LNCaP clone FGC (cell line): ENCODE measurements around the gene PCDHGA9.

Source experiments
- DNase-seq: peaks from one replicate; pipeline ENCODE4 v3.0.0-alpha.2; 2011; ENCODE audit warnings: low read depth
- H3K4me3 ChIP-seq: 2 replicates; pipeline ENCODE4 v1.5.1; 2011; ENCODE audit warnings: mild to moderate bottlenecking, low read depth, low read length, control low read depth
- TF ChIP-seq, protein P1 (sequence below): IDR thresholded peaks from 2 replicates; pipeline ENCODE4 v1.5.1; 2012; ENCODE audit warnings: mild to moderate bottlenecking; ENCODE audit not compliant: control insufficient read depth, insufficient read depth; ENCODE audit errors: extremely low read depth

Gene PCDHGA9

DNA sequence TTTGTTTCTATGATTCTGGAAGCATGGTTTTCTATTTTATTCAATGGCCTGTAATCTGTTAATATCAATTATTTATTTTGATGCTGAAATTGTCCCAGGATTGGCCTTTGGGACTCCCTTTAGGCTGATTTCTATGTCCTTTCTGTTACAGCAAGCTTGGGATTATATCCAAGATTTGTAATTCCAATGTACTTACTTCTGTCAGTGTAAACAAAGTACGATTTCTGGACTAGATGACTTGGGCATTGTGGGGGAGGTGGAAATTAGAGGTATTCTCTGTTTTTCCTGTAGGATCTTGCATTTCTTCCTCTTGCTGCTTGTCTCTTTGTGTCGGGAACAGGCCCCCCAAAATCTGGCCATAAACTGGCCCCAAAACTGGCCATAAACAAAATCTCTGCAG lies 31.4 kb downstream of the PCDHGA9 start:
- no peak overlapping the region for H3K4me3 ChIP-seq
- no peak for DNase-seq
- TF ChIP-seq, protein P1, sequence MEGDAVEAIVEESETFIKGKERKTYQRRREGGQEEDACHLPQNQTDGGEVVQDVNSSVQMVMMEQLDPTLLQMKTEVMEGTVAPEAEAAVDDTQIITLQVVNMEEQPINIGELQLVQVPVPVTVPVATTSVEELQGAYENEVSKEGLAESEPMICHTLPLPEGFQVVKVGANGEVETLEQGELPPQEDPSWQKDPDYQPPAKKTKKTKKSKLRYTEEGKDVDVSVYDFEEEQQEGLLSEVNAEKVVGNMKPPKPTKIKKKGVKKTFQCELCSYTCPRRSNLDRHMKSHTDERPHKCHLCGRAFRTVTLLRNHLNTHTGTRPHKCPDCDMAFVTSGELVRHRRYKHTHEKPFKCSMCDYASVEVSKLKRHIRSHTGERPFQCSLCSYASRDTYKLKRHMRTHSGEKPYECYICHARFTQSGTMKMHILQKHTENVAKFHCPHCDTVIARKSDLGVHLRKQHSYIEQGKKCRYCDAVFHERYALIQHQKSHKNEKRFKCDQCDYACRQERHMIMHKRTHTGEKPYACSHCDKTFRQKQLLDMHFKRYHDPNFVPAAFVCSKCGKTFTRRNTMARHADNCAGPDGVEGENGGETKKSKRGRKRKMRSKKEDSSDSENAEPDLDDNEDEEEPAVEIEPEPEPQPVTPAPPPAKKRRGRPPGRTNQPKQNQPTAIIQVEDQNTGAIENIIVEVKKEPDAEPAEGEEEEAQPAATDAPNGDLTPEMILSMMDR: no peak

DNA sequence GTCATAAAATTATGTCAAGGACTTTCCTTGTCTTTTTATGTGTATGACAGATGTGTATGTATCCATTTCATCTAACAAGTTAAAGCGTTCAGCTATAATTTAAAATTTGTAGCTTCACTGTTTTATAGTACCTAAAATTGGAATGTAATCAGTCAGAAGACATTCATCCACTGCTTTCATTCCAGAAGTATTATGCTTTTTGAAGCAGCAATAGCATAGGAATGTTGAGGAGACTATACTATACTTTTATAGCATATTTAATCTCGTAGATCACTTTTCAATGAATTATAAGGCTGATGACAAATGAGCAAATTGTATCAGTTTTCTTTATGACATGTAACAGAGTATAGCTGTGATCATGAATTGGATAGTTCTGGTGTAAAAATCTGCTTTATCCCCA lies 34.6 kb downstream of the PCDHGA9 start:
- TF ChIP-seq, protein P1: no peak
- DNase-seq: no peak
- no peak overlapping the region for H3K4me3 ChIP-seq

DNA sequence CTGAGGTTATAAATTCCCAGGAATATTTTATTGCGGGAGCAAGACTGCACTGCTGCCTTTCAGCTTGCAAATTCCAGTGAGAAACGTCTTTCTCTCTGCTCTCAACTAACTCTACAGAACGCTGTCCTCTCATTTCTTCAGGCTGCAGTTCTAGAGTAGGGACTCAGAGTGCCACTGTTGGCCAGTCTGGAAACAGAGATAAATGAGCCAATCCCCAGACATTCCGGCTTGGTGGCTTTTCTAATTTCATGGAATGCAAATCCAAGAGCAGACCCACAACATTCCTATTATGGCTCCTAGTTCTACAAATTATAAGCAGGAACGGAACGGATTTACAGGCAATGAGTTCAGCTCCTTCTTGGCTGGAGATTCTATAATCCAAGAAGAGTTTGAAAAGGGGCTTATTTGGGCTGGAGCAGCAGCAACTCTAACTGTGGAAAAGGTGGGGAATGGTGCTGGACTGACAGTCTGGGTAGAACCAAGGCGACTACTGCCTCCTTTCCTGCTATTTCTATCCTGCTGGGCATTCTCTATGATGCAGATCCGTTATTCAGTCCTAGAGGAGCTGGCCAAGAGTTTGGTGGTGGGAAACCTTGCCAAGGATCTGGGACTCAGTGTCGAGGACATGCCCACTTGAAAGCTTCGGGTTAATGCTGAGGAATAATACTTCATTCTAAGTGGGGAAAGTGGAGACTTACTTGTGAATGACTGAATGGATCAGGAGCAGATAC lies 37.0 kb downstream of the PCDHGA9 start:
- no peak for DNase-seq
- TF ChIP-seq, protein P1: no peak
- no peak overlapping the region for H3K4me3 ChIP-seq

DNA sequence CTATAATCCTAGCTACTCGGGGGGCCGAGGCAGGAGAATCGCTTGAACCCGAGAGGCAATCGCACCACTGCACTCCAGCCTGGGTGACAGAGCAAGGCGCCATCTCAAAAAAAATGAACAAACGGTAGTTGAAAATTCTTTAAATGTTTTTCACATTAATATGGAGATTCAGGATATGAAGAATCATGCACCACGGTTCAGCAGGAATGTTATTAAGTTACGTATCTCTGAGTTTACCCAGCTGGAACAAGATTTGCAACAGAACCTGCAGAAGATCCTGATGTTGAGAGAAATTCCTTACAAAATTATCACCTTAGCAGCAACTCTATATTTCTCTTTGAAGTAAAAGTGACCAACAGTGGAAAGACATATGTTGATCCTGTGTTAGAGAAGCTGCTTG lies 37.8 kb downstream of the PCDHGA9 start:
- TF ChIP-seq, protein P1: no peak
- no peak for DNase-seq

DNA sequence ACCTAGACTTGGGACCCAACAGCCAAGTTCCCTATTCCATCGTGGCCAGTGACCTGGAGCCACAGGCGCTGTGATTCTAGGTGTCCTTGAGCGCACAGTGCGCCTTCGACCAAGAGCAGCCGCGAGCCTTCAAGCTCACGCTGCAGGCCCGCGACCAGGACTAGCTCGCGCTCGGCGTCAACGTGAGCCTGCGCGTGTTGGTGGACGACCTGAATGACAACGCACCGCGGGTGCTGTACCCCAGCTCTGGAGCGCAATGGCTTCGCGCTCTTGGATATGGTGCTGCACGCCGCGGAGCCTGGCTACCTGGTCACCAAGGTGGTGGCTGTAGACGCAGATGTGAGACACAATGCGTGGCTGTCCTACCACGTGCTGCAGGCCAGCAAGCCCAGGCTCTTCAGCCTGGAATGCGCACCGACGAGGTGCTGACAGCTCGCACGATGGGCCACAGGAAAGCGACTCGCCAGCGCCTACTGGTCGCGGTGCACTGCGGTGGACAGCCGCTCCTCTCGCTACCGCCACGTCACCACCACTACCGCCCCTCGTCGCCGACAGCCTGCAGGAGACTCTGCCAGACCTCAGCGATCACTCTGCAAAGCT lies 39.1 kb downstream of the PCDHGA9 start:
- DNase-seq: no peak
- no peak overlapping the region for H3K4me3 ChIP-seq
- TF ChIP-seq, protein P1: no peak

More for the DNA sequence above, 37.8 kb downstream of the PCDHGA9 start:
- H3K4me3 ChIP-seq: no peak overlapping the region
